Pericardium fibroblast (primary cell): Measurements from ENCODE around the gene RDM1. TPM values are rescaled to one million over a fixed set of nuclear protein-coding genes. Genes with fewer than 3 reads are reported as not detected.

Experiments used
- total RNA-seq: library from RNA; depleted of rRNA; stranded (reverse); fragments of >200 nt; gene quantifications from 2 replicates; pipeline ENCODE4 v1.2.3, GENCODE V29; 2015

RDM1 gene
- total RNA-seq: 0.70 TPM in 1 of 2 replicates, not detected in the other

DNA sequence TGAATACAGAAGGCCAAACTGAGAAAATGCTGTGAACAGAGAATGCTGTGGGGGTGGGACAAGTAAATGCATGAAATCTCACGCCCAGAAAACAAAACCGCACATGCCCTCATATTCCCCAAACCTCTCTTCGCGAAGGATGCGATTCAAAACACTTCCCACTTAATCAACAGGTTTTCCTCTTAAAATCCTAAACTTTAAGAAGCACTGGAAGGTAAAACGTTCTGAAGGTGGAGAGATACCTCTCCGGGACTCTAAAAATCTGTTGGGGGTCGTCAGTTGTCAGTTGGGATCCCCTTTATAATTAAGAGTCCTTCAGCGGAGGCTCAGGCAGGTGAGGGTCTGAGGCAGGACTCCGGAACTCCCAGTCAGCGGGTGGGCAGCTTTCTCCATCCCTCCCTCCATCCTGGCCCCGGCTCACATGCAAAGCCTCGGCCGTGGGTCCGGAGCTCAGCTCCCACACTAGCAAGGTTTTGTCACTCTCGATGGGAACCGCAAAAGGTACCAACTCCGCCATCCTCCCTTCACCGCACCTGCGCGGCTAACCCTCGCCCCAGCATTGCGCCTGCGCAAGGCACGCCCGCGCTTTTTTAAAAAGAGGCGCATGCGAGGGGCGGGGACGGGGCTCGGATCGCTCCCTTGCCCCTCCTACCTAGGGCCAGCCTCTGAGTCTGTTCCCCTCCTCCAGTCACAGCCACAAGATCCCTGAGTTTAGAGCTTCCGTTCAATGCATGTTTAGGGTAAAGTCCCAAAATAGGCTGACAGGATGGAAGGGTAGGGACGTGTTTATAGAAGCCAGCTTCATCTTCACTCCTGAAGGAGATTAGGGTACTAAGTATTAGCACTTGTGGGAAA lies at the start of gene RDM1:
TSS of gene RDM1 (minus strand) at position 563 of the 855 bp plus-strand sequence. CDS start at position 517, 46 bp downstream.

GRCh38 chr17:35943537-35943936 lies 13.0 kb upstream of the RDM1 start, which contains the start of gene LYZL6:
LYZL6 (minus strand) TSS chr17:35943713; CDS start chr17:35939356, 4,357 bp downstream.

DNA sequence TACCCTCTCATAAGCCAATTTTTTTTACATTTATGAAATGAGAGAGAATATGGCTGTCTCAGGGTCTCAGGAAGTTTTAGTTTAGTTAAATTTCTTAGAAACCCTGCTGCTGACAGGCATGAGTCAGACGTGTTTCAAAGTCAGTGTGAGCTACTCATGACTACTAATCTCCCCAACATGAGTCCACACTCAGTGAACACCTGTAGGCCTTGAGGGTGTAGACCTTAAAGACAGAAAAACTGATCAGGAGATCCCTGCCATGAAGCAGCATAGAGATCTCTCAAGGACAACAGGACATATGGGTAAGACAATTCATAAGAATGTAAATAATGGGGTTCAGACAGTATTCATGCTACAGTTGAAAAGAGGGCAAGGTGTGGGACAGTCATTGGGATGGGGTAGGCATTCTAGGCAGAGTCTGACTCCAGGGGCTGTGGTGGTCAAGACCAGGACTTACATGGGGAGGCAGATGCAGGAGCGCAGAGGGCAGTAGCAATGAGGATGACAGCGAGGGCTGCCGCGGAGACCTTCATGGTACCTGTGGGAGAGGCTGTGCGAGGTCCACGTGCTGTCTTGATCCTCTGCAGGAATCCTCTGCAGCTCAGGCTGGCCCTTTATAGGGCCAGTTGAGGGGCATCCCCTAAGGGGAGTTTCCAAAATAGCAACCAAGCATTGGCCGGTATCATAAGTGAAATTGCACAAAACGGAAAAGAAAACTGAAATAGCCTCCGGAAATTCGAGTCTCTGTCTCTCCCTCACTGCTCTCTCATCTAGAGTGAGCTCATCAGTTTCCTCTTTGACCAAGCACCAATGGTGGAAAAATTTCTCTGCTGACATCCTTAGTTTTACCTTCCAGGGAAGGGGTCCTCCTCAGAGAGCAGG lies 50.6 kb downstream of the RDM1 start, which contains the start of gene CCL5:
TSS of gene CCL5 (minus strand) at position 588 of the 882 bp plus-strand sequence.

GRCh38 chr17:35868737-35869136 lies 61.8 kb downstream of the RDM1 start, which contains the start of gene HEATR9:
HEATR9 (minus strand) TSS chr17:35868891; CDS start chr17:35868742, 149 bp downstream.

Other genes with a start within 250 kb of the RDM1 start
- 9.6 and 11.9 TPM in 2 replicates for gene RASL10B, start 199.1 kb downstream of the RDM1 start, total RNA-seq
- gene GAS2L2, start 177.5 kb downstream of the RDM1 start, total RNA-seq: 0.23 TPM in 1 of 2 replicates, not detected in the other
- gene C17orf50, start 169.9 kb downstream of the RDM1 start, total RNA-seq: not detected in 2 replicates
- 8.5 and 12.9 TPM in 2 replicates for gene MMP28, start 135.1 kb downstream of the RDM1 start, total RNA-seq
- gene TAF15, start 121.3 kb downstream of the RDM1 start, total RNA-seq: 17.7 and 40.2 TPM in 2 replicates
- not detected in 2 replicates for gene HEATR9, start 61.9 kb downstream of the RDM1 start, total RNA-seq
- not detected in 2 replicates for gene CCL5, start 50.4 kb downstream of the RDM1 start, total RNA-seq
- not detected in 2 replicates for gene LYZL6, start 12.9 kb upstream of the RDM1 start, total RNA-seq
- gene CCL16, start 50.7 kb upstream of the RDM1 start, total RNA-seq: not detected in 2 replicates
- not detected in 2 replicates for gene CCL14, start 56.0 kb upstream of the RDM1 start, total RNA-seq
- gene CCL15, start 70.8 kb upstream of the RDM1 start, total RNA-seq: not detected in 2 replicates
- gene CCL23, start 87.2 kb upstream of the RDM1 start, total RNA-seq: not detected in 2 replicates
- gene CCL18, start 133.5 kb upstream of the RDM1 start, total RNA-seq: not detected in 2 replicates
- not detected in 2 replicates for gene CCL3, start 159.4 kb upstream of the RDM1 start, total RNA-seq
- gene CCL4, start 173.1 kb upstream of the RDM1 start, total RNA-seq: not detected in 2 replicates
- gene TBC1D3B, start 245.9 kb upstream of the RDM1 start, total RNA-seq: not detected in 2 replicates